Measurements from ENCODE around the gene HECTD4.

The HECTD4 gene

GRCh38 chr12:112194601-112195247 lies 187.5 kb downstream of the HECTD4 start:
- TF ChIP-seq CTCF (IDR thresholded peaks at IDR 0.05; ENCODE audit: insufficient read depth, low read length, poor library complexity, severe bottlenecking), result no peak
- no peaks in the 10 kb centered on the region for H3K27me3 ChIP-seq (replicated peaks; ENCODE audit: control insufficient read depth, insufficient read depth, low read length)
- no peak for DNase-seq (ENCODE audit: extremely low read depth, insufficient read length)
- H3K36me3 ChIP-seq (ENCODE audit: control insufficient read depth, insufficient read depth, low read length), result peaks cover 40% of the 10 kb centered on the region
- no peak overlapping the region for H3K4me3 ChIP-seq (replicated peaks; ENCODE audit: low read depth, low read length)

GRCh38 chr12:112192475-112192874 lies 189.8 kb downstream of the HECTD4 start:
- no peaks in the 10 kb centered on the region for H3K27me3 ChIP-seq (replicated peaks; ENCODE audit: control insufficient read depth, insufficient read depth, low read length)
- H3K4me3 ChIP-seq (replicated peaks; ENCODE audit: low read depth, low read length), result no peak overlapping the region
- no peak for DNase-seq (ENCODE audit: extremely low read depth, insufficient read length)
- H3K36me3 ChIP-seq (ENCODE audit: control insufficient read depth, insufficient read depth, low read length), result peaks cover 38% of the 10 kb centered on the region
- no peak for TF ChIP-seq CTCF (IDR thresholded peaks at IDR 0.05; ENCODE audit: insufficient read depth, low read length, poor library complexity, severe bottlenecking)

- Histone ChIP-seq H3K4me3 (replicated peaks; ENCODE audit: low read depth, low read length) (no peak overlapping the region), H3K27me3 (replicated peaks; ENCODE audit: control insufficient read depth, insufficient read depth, low read length) (no peaks in the 10 kb centered on the region), H3K36me3 (ENCODE audit: control insufficient read depth, insufficient read depth, low read length) (peaks cover 38% of the 10 kb centered on the region)
- no peak for DNase-seq (ENCODE audit: extremely low read depth, insufficient read length)
- no peak for TF ChIP-seq CTCF (IDR thresholded peaks at IDR 0.05; ENCODE audit: insufficient read depth, low read length, poor library complexity, severe bottlenecking)
These were observed 190.3 kb downstream of the HECTD4 start for GRCh38 chr12:112191840-112192321.

- TF ChIP-seq CTCF (IDR thresholded peaks at IDR 0.05; ENCODE audit: insufficient read depth, low read length, poor library complexity, severe bottlenecking), result no peak
- DNase-seq (ENCODE audit: extremely low read depth, insufficient read length), result no peak
- Histone ChIP-seq H3K27me3 (replicated peaks; ENCODE audit: control insufficient read depth, insufficient read depth, low read length) (no peaks in the 10 kb centered on the region), H3K4me3 (replicated peaks; ENCODE audit: low read depth, low read length) (no peak overlapping the region), H3K36me3 (ENCODE audit: control insufficient read depth, insufficient read depth, low read length) (peaks cover 36% of the 10 kb centered on the region)
These were observed 191.0 kb downstream of the HECTD4 start for GRCh38 chr12:112191201-112191600.

GRCh38 chr12:112190231-112191025 lies 191.8 kb downstream of the HECTD4 start:
- Histone ChIP-seq H3K27me3 (replicated peaks; ENCODE audit: control insufficient read depth, insufficient read depth, low read length) (no peaks in the 10 kb centered on the region), H3K36me3 (ENCODE audit: control insufficient read depth, insufficient read depth, low read length) (peaks cover 38% of the 10 kb centered on the region), H3K4me3 (replicated peaks; ENCODE audit: low read depth, low read length) (no peak overlapping the region)
- no peak for DNase-seq (ENCODE audit: extremely low read depth, insufficient read length)
- no peak for TF ChIP-seq CTCF (IDR thresholded peaks at IDR 0.05; ENCODE audit: insufficient read depth, low read length, poor library complexity, severe bottlenecking)
